Neural cell (in vitro differentiated cells): ENCODE results near the gene HCLS1. TPM values are rescaled to one million over a fixed set of nuclear protein-coding genes. Genes with fewer than 3 reads are reported as not detected.

Experiments used
- H2AFZ ChIP-seq: fragments of 200-600, 300-800 bp; sonication (generic), shearing (Covaris generic); 2 replicates; pipeline ENCODE4 v1.6.0; 2014; ENCODE audit warnings: low read depth, mild to moderate bottlenecking, antibody characterized with exemption, low read length, moderate library complexity
- H3F3A ChIP-seq: fragments of 200-600 bp; shearing (Covaris generic); 2 replicates; pipeline ENCODE4 v1.6.1; 2016; ENCODE audit warnings: mild to moderate bottlenecking, moderate library complexity, mixed read lengths, antibody characterized with exemption, low read length; ENCODE audit not compliant: insufficient read depth, poor library complexity, severe bottlenecking
- H3K27ac ChIP-seq: fragments of 200-600, 300-800 bp; sonication (generic), shearing (Covaris generic); 2 replicates; pipeline ENCODE4 v1.5.1; 2014; ENCODE audit warnings: mild to moderate bottlenecking, low read length, moderate library complexity
- H3K27me3 ChIP-seq: fragments of 300-800, 200-600 bp; sonication (generic), shearing (Covaris generic); 2 replicates; pipeline ENCODE4 v1.6.0; 2014; ENCODE audit warnings: mild to moderate bottlenecking, low read depth, low read length, moderate library complexity; ENCODE audit not compliant: insufficient read depth
- H3K36me3 ChIP-seq: fragments of 300-800, 200-600 bp; sonication (generic), shearing (Covaris generic); 2 replicates; pipeline ENCODE4 v1.5.1; 2014; ENCODE audit warnings: mild to moderate bottlenecking, antibody characterized with exemption, low read length, moderate library complexity; ENCODE audit not compliant: insufficient read depth
- H3K4me2 ChIP-seq: fragments of 300-800, 200-600 bp; sonication (generic), shearing (Covaris generic); 2 replicates; pipeline ENCODE4 v1.6.0; 2014; ENCODE audit warnings: mild to moderate bottlenecking, low read length
- H3K4me3 ChIP-seq: fragments of 300-800, 200-600 bp; sonication (generic), shearing (Covaris generic); 2 replicates; pipeline ENCODE4 v1.5.1; 2014; ENCODE audit warnings: mild to moderate bottlenecking, low read length, moderate library complexity
- H3K79me2 ChIP-seq: fragments of 200-600 bp; shearing (Covaris generic); replicated peaks from 2 replicates; pipeline ENCODE4 v1.6.0; 2014; ENCODE audit warnings: mild to moderate bottlenecking, low read length, moderate library complexity; ENCODE audit not compliant: insufficient read depth
- H3K9ac ChIP-seq: fragments of 300-800, 200-600 bp; sonication (generic), shearing (Covaris generic); 2 replicates; pipeline ENCODE4 v1.6.1; 2016; ENCODE audit warnings: mild to moderate bottlenecking, low read length, mixed read lengths
- H3K9me2 ChIP-seq: fragments of 200-600 bp; shearing (Covaris generic); 2 replicates; pipeline ENCODE4 v1.6.1; 2016; ENCODE audit warnings: mild to moderate bottlenecking, low read length, mixed read lengths; ENCODE audit not compliant: insufficient read depth
- H3K9me3 ChIP-seq: fragments of 200-600, 300-800 bp; sonication (generic), shearing (Covaris generic); 2 replicates; pipeline ENCODE4 v1.6.1; 2016; ENCODE audit warnings: mild to moderate bottlenecking, mixed run types, low read length, moderate library complexity, mixed read lengths
- H4K20me1 ChIP-seq: fragments of 200-600 bp; shearing (Covaris generic); 2 replicates; pipeline ENCODE4 v1.6.1; 2016; ENCODE audit warnings: mild to moderate bottlenecking, mixed run types; ENCODE audit not compliant: insufficient read depth
- CTCF ChIP-seq: fragments of 450-650 bp; IDR thresholded peaks from 2 replicates; pipeline ENCODE4 v1.5.1; 2014; ENCODE audit warnings: antibody characterized with exemption, mild to moderate bottlenecking, moderate library complexity; ENCODE audit not compliant: poor library complexity, severe bottlenecking
- EP300 ChIP-seq: fragments of 450-650 bp; conservative IDR thresholded peaks from 2 replicates; pipeline ENCODE4 v1.6.1; 2014; ENCODE audit warnings: antibody characterized with exemption, mild to moderate bottlenecking, moderate library complexity; ENCODE audit not compliant: poor library complexity, severe bottlenecking
- EZH2 ChIP-seq: fragments of 200-600, 300-800 bp; shearing (Covaris generic), sonication (generic); IDR thresholded peaks from 2 replicates; pipeline ENCODE4 v1.6.1; 2014; ENCODE audit warnings: antibody characterized with exemption, low read length, borderline replicate concordance, mild to moderate bottlenecking; ENCODE audit not compliant: insufficient read depth, poor library complexity, severe bottlenecking
- MXI1 ChIP-seq: fragments of 450-650 bp; conservative IDR thresholded peaks from 2 replicates; pipeline ENCODE4 v1.6.1; 2014; ENCODE audit warnings: antibody characterized with exemption, mild to moderate bottlenecking; ENCODE audit not compliant: poor library complexity, severe bottlenecking
- POLR2AphosphoS5 ChIP-seq: IDR thresholded peaks from 2 replicates; pipeline ENCODE4 v1.6.1; 2012
- RAD21 ChIP-seq: fragments of 450-650 bp; conservative IDR thresholded peaks from 2 replicates; pipeline ENCODE4 v1.6.1; 2014; ENCODE audit warnings: antibody characterized with exemption, mild to moderate bottlenecking, moderate library complexity
- REST ChIP-seq: IDR thresholded peaks from 2 replicates; pipeline ENCODE4 v1.6.1; 2012; ENCODE audit warnings: borderline replicate concordance
- SMC3 ChIP-seq: fragments of 450-650 bp; conservative IDR thresholded peaks from 2 replicates; pipeline ENCODE4 v1.6.1; 2014; ENCODE audit warnings: antibody characterized with exemption, mild to moderate bottlenecking, moderate library complexity; ENCODE audit not compliant: poor library complexity
- TAF1 ChIP-seq: IDR thresholded peaks from 2 replicates; pipeline ENCODE4 v1.6.1; 2012; ENCODE audit warnings: low read depth
- polyA plus RNA-seq: library from polyadenylated mRNA; depleted of rRNA; stranded (reverse); fragments of >200 nt; gene quantifications from 2 replicates; pipeline ENCODE4 v1.2.3, GENCODE V29; 2014

HCLS1 gene
- polyA plus RNA-seq, 1 donor from 2014 or later, result 0.25 TPM

- TF ChIP-seq EP300 (no peak), MXI1 (no peak), POLR2AphosphoS5 (no peak), CTCF (no peak), REST (no peak), RAD21 (no peak), TAF1 (no peak), EZH2 (no peak), SMC3 (no peak)
- H3K9me2 ChIP-seq, result no peaks in the 10 kb centered on the region
- no peak overlapping the region for H3K4me2 ChIP-seq
- H3K27ac ChIP-seq, result no peak overlapping the region
- H3K36me3 ChIP-seq, result peaks cover 17% of the 10 kb centered on the region
- no peaks in the 10 kb centered on the region for H3K79me2 ChIP-seq
- H3K27me3 ChIP-seq, result no peaks in the 10 kb centered on the region
- H4K20me1 ChIP-seq, result no peaks in the 10 kb centered on the region
- H2AFZ ChIP-seq, result no peak overlapping the region
- no peaks in the 10 kb centered on the region for H3K9me3 ChIP-seq
- H3K9ac ChIP-seq, result no peak overlapping the region
- H3K4me3 ChIP-seq, result no peak overlapping the region
- no peaks in the 10 kb centered on the region for H3F3A ChIP-seq
Measured at GRCh38 chr3:121696186-121696585, 35.5 kb upstream of the HCLS1 start.

- no peaks in the 10 kb centered on the region for H3K9me2 ChIP-seq
- H3K36me3 ChIP-seq, result peaks cover 19% of the 10 kb centered on the region
Measured at GRCh38 chr3:121692010-121692699, 31.5 kb upstream of the HCLS1 start.

More at GRCh38 chr3:121692010-121692699, 31.5 kb upstream of the HCLS1 start:
- no peak overlapping the region for H3K4me3 ChIP-seq
- H3K27me3 ChIP-seq, result no peaks in the 10 kb centered on the region
- no peak overlapping the region for H3K27ac ChIP-seq
- H3K9ac ChIP-seq, result no peak overlapping the region
- H3F3A ChIP-seq, result no peaks in the 10 kb centered on the region
- no peaks in the 10 kb centered on the region for H3K9me3 ChIP-seq
- no peak for TF ChIP-seq RAD21
- no peak for TF ChIP-seq CTCF
- TF ChIP-seq POLR2AphosphoS5, result no peak
- TF ChIP-seq TAF1, result no peak
- no peak for TF ChIP-seq REST
- no peak for TF ChIP-seq MXI1
- TF ChIP-seq EZH2, result no peak
- no peak for TF ChIP-seq SMC3
- no peak for TF ChIP-seq EP300
- no peaks in the 10 kb centered on the region for H4K20me1 ChIP-seq
- H3K4me2 ChIP-seq, result no peak overlapping the region
- no peaks in the 10 kb centered on the region for H3K79me2 ChIP-seq
- no peak overlapping the region for H2AFZ ChIP-seq
